ACC112 (cell line): Measurements from ENCODE around the gene ASCL5.
A peak's percentile ranks its signal among the peaks of the same experiment; 100 is the strongest.

ENCODE experiments used
- H2AFZ ChIP-seq: fragments of 200-600 bp; sonication (generic); one replicate; pipeline ENCODE4 v1.6.0; 2017; ENCODE audit warnings: antibody characterized with exemption, low read length; ENCODE audit not compliant: unreplicated experiment
- H3K27ac ChIP-seq: fragments of 200-600 bp; sonication (generic); 2 replicates; pipeline ENCODE4 v1.5.1; 2014; ENCODE audit warnings: low read depth, mild to moderate bottlenecking, antibody characterized with exemption, low read length, moderate library complexity
- H3K27me3 ChIP-seq: fragments of 200-600 bp; sonication (generic); 2 replicates; pipeline ENCODE4 v1.6.1; 2014; ENCODE audit warnings: mild to moderate bottlenecking, antibody characterized with exemption, low read length, moderate library complexity, mixed read lengths; ENCODE audit not compliant: insufficient read depth
- H3K36me3 ChIP-seq: fragments of 200-600 bp; sonication (generic); 2 replicates; pipeline ENCODE4 v1.6.1; 2016; ENCODE audit warnings: mild to moderate bottlenecking, antibody characterized with exemption, low read length, moderate library complexity, mixed read lengths; ENCODE audit not compliant: insufficient read depth
- H3K4me1 ChIP-seq: fragments of 200-600 bp; sonication (generic); one replicate; pipeline ENCODE4 v1.6.1; 2016; ENCODE audit warnings: low read length, mixed read lengths; ENCODE audit not compliant: insufficient read depth, unreplicated experiment, control insufficient read depth
- H3K4me3 ChIP-seq: fragments of 200-600 bp; sonication (generic); 2 replicates; pipeline ENCODE4 v1.5.1; 2014; ENCODE audit warnings: mild to moderate bottlenecking, low read depth, low read length
- H3K79me2 ChIP-seq: fragments of 200-600 bp; sonication (generic); one replicate; pipeline ENCODE4 v1.6.0; 2016; ENCODE audit warnings: low read length; ENCODE audit not compliant: control insufficient read depth, unreplicated experiment, insufficient read depth

Gene ASCL5, protein sequence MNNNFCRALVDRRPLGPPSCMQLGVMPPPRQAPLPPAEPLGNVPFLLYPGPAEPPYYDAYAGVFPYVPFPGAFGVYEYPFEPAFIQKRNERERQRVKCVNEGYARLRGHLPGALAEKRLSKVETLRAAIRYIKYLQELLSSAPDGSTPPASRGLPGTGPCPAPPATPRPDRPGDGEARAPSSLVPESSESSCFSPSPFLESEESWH

DNA sequence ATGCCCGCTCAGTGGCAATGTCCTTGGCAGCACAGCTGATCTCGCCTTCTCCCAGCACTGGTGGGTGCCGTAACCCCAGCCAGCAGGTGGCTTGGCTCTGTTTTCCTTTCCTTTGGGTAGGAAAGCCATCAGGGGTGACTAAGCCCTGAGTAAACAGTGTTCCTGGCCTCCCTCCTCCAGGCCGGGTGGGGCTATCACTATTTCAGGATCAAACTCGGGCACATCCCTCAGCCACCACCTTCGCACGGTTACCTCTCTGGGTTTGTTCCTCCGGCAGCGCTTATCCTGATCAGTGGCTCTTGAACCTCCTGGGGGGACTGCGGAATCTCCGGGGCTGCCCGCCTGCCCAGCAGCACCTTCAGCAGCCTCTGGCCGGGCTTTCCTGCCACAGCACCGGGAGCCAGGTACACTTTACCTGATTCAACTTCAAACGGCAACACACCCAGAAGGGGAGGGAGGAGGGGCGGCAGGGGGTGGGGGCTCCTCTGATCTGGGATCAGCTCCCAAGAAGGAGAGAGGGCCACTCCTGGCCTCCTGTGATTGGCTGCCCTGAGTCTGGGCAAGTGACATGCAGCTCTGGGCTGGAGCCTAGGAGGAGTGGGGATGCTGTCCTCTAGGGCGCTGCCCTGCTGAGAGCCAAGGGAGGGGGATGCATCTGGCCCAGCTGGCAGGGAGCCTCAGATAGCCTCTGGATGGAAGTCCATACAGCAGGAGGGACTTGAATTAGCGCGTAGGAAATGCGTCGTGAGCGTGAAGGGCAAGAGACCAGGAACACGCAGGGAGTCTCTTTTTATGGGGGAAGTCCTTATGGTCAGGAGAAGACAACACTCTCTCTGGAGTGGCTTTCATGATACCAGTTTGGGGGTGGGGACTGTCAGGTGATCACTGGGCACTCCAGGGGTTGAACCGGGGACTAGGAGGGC is at the start of gene ASCL5:
TSS of gene ASCL5 (minus strand) at position 353 of the 923 bp plus-strand sequence. CDS start 11,812 bp downstream, outside the sequence.
- no peak within 1 kb of the TSS for H3K4me3 ChIP-seq

DNA sequence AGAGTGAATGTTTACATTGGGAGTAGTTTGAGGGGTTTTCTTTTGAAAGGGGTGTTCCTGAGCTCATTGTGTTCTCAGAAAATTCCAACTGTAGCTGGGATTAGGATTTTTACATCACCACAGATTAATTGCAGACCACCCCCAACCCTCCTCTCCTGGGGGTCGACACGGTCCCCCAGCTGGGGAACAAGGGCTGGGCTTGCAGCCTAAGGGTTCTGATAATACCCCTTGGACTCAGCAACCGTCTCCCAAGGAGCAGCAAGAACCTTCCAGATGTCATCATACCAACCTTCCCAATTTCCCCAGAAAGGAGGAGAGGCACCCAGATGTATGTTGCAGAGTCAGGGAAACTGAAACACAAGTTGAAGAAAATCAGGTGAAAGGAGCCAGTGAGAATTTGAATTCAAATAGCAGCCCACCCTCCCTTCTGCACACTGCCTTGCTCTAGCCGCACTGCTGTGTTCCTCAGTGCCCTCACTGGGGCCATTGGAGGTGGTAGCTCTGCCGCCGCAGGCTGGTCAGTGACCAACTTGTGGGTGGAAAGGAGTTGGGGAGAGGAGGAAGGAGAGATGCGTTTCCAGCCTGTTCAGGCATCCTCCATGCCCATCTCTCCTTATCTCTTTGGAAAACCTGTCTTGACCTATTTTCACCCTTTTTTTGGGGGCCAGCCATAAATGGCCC is 49.0 kb upstream of the ASCL5 start:
- Histone ChIP-seq H3K79me2 (no peaks in the 10 kb centered on the region), H3K27me3 (peaks cover 22% of the 10 kb centered on the region), H3K36me3 (no peaks in the 10 kb centered on the region), H3K4me3 (no peak overlapping the region), H2AFZ (no peak overlapping the region), H3K4me1 (no peaks in the 10 kb centered on the region), H3K27ac (no peak overlapping the region)

More for the DNA sequence above, at the start of gene ASCL5:
- Histone ChIP-seq H3K27ac (no peak within 1 kb of the TSS), H3K79me2 (no peaks in the 10 kb centered on the region), H3K36me3 (no peaks in the 10 kb centered on the region), H3K4me1 (peaks cover 5% of the 10 kb centered on the region), H2AFZ (no peak within 1 kb of the TSS), H3K27me3 (peaks cover 37% of the 10 kb centered on the region)

DNA sequence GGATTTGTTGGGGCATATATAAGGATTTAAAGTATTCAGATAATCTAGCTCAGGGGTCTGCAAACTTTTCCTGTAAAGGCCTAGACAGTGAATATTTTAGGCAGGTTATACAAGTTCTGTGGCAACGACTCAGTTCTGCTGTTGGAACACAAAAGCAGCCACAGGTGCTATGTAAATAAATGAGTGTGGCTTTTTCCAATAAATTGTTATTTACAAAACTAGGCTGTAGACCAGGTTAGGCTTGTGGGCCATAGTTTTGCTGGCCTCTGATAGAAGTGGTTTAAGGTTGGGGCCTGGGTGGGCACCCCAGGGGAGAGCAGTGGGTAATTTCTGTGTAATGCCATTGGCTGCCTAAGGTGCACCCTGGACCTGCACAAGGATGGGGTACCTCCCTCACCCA is 46.8 kb upstream of the ASCL5 start:
- Histone ChIP-seq H3K4me1 (peaks cover 5% of the 10 kb centered on the region), H3K27ac (no peak overlapping the region), H3K27me3 (peaks cover under 1% of the 10 kb centered on the region; the same call in 1 of the 2 replicates), H3K36me3 (no peaks in the 10 kb centered on the region), H2AFZ (no peak overlapping the region), H3K79me2 (no peaks in the 10 kb centered on the region), H3K4me3 (no peak overlapping the region)

DNA sequence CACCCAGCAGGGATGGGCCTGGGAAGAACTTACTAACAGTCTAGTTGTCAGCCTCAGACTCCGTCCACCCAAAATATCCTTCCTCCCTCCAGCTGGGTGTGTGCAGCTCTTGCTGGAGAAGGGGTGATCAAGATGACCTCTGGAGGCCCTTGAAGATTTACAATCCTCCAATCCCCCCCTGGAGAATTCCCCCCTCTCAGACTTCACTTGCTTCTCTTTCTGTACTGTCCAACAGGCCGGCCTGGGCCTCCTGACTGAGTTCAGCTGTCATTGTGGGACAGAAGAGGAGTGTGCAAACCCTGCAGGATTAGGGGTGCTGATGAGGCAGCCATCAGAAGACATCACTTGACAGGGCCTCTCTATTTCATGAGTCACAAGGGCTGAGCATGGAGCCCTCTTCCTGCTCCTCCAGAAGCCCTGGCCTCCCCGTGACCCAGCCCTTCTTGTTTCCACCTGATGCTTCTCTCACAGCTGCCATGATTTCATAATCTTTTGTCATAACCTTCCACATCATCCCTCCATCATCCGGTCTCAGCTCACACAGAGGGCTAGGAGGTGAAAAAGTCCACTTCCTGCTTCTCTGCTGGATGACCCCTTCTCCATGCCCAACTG is 46.1 kb upstream of the ASCL5 start:
- H3K4me1 ChIP-seq, result peaks cover 5% of the 10 kb centered on the region
- no peaks in the 10 kb centered on the region for H3K27me3 ChIP-seq
- H2AFZ ChIP-seq, result no peak overlapping the region
- no peak overlapping the region for H3K27ac ChIP-seq
- H3K36me3 ChIP-seq, result no peaks in the 10 kb centered on the region
- no peak overlapping the region for H3K4me3 ChIP-seq
- no peaks in the 10 kb centered on the region for H3K79me2 ChIP-seq

DNA sequence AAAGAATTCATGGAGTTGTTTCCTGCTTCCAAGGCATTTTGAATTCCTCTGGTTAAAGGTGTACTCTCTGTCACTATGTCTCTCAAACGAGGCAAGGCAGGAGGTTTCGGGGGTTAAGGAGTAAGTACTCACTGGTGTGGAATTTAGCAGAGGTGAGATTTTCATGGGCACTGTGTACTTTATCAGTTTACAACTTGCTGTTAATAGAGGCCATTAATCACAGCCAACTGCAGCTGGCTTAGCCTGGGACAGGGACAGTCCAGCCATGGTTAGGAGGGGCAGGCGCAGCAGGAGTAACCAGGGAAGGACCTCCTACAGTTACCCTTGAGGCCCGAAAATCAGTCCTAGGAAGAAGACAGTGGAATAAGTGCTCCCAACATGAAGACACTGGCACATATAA is 45.3 kb upstream of the ASCL5 start:
- no peak overlapping the region for H3K4me3 ChIP-seq
- no peaks in the 10 kb centered on the region for H3K79me2 ChIP-seq
- H2AFZ ChIP-seq, result no peak overlapping the region
- no peaks in the 10 kb centered on the region for H3K27me3 ChIP-seq
- no peaks in the 10 kb centered on the region for H3K36me3 ChIP-seq
- no peak overlapping the region for H3K27ac ChIP-seq
- peaks cover 5% of the 10 kb centered on the region for H3K4me1 ChIP-seq

DNA sequence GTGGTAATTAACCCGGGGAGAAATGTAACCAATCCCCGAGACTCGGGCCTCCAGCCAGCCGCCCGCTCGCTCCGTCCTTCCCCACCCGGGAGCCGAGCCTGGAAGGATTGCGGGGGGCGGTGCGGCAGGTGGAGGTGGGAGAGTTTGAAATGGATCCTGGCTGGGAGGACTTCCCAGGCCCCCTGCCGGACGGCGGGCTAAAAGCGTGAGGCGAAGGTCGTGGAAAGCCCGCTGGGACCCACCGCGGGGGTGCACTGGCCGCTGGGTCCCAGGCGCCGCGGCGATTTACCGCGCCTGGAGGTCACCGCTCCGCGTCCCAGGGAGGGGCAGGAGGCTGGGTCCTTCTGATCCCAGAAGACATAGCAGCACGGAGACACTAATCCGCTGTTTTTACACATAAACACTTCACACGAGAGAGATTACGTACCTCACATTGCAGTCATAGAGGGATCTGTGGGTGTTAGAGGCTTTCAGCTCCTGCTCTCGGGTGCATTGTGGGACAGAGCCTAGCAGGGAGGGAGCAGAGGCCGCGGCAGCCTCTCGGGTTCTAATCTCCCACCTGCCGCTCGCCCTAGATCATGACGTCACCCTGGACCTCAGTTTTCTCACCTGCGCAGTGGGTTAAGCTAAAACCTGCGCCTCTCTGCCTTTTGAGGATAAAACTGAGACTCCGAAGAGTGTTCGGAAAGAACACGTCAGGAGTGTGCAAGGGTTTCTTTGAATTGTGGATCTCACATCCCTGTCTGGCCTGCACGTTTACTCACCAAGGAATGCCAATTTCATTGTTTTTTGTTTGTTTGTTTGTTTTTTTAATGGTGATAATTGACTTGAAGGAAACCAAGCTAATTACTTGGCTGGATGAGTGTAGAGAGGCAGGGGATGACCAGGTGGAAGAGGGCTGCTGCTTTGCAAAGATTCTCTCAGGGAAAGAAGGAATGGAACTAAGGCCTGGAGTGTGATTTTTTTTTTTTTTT is 44.4 kb upstream of the ASCL5 start:
- H3K4me1 ChIP-seq, result peaks cover 5% of the 10 kb centered on the region
- H3K36me3 ChIP-seq, result no peaks in the 10 kb centered on the region
- peak overlapping the region; percentile 76 for H3K4me3 ChIP-seq
- no peaks in the 10 kb centered on the region for H3K79me2 ChIP-seq
- H3K27me3 ChIP-seq, result no peaks in the 10 kb centered on the region
- no peak overlapping the region for H3K27ac ChIP-seq
- H2AFZ ChIP-seq, result peak overlapping the region; percentile 75

DNA sequence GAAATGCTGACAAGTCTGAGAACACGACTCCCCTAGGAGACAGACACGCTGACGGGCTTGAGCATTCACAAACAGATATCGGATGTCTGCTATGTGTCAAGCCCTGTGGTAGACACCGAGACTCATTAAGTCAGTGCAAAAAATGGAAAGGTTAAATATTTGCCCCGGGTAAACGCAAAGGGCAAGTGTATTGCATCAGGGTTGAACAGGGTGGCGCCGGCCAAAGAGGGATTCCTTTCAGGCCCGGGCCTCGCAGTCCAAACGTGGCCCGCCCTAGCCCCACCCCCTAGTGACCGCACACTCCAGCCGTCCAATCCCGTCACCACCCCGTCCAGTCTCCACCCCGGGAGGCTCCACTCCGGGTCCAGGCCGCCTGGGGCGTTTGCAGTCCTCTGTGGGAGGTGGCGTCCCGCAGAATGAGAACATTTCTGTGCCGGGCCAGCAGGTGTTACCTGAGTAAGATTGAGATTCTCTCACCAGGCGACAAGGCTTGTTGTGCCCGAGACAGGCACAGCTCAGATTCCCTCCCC is 43.6 kb upstream of the ASCL5 start:
- no peaks in the 10 kb centered on the region for H3K27me3 ChIP-seq
- H3K27ac ChIP-seq, result no peak overlapping the region
- H3K4me3 ChIP-seq, result peak overlapping the region; percentile 76
- H3K36me3 ChIP-seq, result no peaks in the 10 kb centered on the region
- peaks cover 5% of the 10 kb centered on the region for H3K4me1 ChIP-seq
- no peaks in the 10 kb centered on the region for H3K79me2 ChIP-seq
- peak overlapping the region; percentile 75 for H2AFZ ChIP-seq

DNA sequence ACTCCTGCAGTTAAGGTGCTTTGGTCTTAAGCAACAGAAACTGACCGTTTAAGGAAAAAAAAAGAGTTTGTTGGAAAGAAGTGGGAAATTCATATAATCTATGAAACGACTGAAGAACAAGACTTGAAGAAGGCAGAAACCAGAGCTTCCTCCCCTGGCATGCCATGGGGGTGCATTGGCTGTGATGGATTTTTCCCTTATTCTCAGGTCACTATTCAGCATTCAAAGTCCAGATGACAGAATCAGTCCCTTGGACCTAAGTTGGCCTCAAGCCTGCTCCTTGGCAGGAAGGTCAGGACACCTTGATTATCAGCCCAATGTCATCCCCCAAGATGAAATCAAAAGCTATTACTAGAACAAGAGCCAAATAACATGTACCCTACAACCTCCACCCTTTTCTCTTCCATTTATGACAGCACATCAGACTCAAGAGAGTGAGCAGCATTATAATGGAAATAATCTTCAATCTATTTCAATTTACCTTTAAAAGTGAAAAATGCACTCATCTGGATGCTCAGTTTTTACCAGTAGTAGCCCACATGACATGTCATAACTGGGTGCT is 43.1 kb upstream of the ASCL5 start:
- Histone ChIP-seq H3K4me1 (peaks cover 5% of the 10 kb centered on the region), H3K36me3 (no peaks in the 10 kb centered on the region), H3K79me2 (no peaks in the 10 kb centered on the region), H3K27me3 (no peaks in the 10 kb centered on the region), H2AFZ (no peak overlapping the region), H3K27ac (no peak overlapping the region), H3K4me3 (peak overlapping the region; percentile 15)

DNA sequence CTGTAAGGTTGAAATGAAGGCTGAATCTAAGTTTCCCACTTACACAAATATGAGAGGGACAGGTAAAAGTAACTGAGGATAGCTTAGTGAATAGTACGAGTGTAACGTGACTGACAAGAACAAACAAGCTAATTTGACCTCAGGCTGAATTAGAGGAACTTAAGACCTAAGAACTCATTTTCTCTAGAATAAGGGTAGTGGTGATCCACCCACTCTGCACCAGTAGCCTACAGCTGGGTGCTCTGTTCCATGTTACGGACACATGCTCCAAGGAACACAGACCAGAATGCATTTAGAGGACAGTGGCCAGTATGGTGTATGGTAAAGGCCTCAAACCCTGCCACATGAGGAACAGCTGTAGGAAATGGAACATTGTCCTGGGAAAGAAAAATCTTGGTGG is 42.2 kb upstream of the ASCL5 start:
- Histone ChIP-seq H3K36me3 (no peaks in the 10 kb centered on the region), H3K4me3 (no peak overlapping the region), H3K4me1 (peaks cover 5% of the 10 kb centered on the region), H2AFZ (no peak overlapping the region), H3K79me2 (no peaks in the 10 kb centered on the region), H3K27ac (no peak overlapping the region), H3K27me3 (0 out of 2 replicates have a peak, but pooled peaks cover 6% of the 10 kb centered on the region)
